ACHN (cell line): Measurements from ENCODE around the gene KLF14.
A peak's percentile ranks its signal among the peaks of the same experiment; 100 is the strongest.
"Not testable (repeated sequence)": the region's sequence is repeated elsewhere in the genome, so short reads cannot be mapped to it uniquely, and the experiment has no call there.

Experiments
- DNase-seq: peaks from one replicate; pipeline ENCODE4 v3.0.0-alpha.2; 2015
- in situ Hi-C: cut with HindIII; loops from 2 replicates; pipeline ENCODE4 v1.10.0; 2017; ENCODE audit warnings: low sequenced_read_pairs, low pct_ligation_motif_present, low pct_unique_long_range_greater_than_20kb

The KLF14 gene

DNA sequence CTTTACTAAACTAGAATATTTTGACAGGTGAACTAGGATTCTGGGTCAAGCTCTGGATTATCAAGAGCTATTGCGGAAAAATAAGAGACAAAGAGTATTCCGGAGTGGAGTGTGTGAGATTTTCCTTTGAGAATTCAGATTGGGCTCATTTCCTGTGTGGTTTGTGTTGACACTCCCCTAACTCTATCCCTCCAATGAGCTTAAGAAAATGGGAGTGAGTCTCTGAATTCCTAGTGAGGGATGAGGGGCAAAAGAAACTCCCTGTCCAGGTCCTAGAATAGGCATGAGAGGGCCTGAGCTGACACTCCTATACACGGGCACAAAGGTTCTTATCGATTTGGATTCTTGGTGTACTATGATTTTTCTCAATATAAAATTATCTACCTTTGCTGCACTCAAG is 10.2 kb downstream of the KLF14 start:
- DNase-seq, result no peak
- in situ Hi-C loops, result no loop called here

DNA sequence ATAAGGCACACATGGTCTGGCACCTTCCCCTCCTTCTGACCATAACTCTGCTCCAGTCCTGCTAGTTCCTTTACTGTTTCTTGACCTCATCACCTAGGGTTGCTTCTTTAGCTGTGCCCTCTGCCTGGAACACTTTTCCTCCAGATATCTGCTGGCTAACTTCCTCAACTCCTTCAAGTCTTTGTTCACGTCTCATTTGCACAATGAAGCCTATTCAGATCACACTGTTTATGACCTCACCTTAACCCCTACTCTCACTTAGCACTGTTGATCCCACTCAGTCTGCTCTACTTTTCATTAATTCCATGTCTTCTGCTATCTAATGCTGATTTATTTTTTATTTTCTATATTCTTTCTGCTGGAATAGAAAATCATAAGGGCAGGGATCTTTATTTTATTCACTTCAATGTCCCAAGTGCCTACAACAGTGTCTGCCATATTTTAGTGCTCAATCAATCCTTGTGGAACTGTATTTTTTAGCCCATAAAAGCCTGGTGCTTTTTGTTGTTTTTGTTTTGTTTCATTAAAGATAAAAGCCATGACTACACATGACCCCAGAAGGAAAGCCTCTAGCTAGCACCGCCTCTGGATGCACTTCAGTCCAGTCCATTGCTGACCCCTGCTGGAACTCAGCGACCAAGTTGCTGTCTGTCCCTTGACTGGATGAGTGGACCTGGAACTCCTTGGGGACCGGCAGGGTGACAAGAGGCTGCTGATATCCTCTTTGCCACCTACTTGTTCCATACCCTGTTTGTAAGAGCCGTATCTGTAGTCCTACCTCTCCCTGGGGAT is 12.3 kb downstream of the KLF14 start:
- in situ Hi-C loops, result no loop called here
- peak; percentile 73 for DNase-seq

- no peak for DNase-seq
- in situ Hi-C loops, result no loop called here
Observed at GRCh38 chr7:130719541-130719940, 14.5 kb downstream of the KLF14 start.

- DNase-seq, result no peak
- in situ Hi-C loops, result no loop called here
Observed at GRCh38 chr7:130712416-130712815, 21.6 kb downstream of the KLF14 start.

GRCh38 chr7:130708766-130709165 is 25.2 kb downstream of the KLF14 start:
- DNase-seq, result no peak
- in situ Hi-C loops, result no loop called here

- no peak for DNase-seq
- in situ Hi-C loops, result no loop called here
Observed at GRCh38 chr7:130708001-130708400, 26.0 kb downstream of the KLF14 start.

GRCh38 chr7:130703851-130704250 is 30.2 kb downstream of the KLF14 start:
- DNase-seq, result no peak
- in situ Hi-C loops, result no loop called here

GRCh38 chr7:130701650-130702049 is 32.4 kb downstream of the KLF14 start:
- in situ Hi-C loops, result no loop called here
- DNase-seq, result no peak

- in situ Hi-C loops, result no loop called here
- DNase-seq, result no peak
Observed at GRCh38 chr7:130700760-130701159, 33.2 kb downstream of the KLF14 start.

GRCh38 chr7:130699686-130700085 is 34.3 kb downstream of the KLF14 start:
- in situ Hi-C loops, result no loop called here
- peak; percentile 13 for DNase-seq

GRCh38 chr7:130697820-130698219 is 36.2 kb downstream of the KLF14 start:
- no peak for DNase-seq
- in situ Hi-C loops, result no loop called here

GRCh38 chr7:130695840-130696239 is 38.2 kb downstream of the KLF14 start:
- DNase-seq, result peak; percentile 70
- in situ Hi-C loops, result no loop called here

DNA sequence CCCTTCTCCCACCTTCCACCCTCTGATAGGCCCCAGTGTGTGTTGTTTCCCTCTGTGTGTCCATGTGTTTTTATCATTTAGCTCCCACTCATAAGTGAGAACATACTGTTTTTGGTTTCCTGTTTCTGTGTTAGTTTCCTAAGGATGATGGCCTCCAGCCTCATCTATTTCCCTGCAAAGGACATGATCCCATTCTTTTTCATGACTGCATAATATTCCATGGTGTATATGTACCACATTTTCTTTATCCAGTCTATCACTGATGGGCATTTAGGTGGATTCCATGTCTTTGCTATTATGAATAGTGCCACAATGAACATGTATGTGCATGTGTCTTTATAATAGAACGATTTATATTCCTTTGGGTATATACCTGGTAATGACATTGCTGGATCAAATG is 41.6 kb downstream of the KLF14 start:
- DNase-seq, in situ Hi-C loops: not testable (repeated sequence)

DNA sequence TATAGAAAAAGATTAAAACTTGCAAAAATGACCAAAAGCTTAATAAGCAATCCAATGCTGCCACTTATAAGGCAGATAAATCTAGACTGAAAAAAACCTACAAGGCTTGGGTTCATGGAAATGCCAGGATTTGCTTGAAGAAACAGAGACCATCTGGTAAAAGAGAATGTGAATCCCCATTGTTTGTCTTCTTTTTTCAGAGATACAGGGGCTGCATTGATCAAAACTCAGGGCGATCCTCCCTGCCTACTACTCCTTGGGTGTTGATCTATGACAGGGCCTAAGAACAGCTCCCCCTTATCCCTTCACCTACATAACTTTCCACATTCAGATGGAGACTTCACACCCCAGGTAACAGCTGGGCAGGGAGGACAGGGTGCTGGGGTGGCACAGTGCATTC is 44.3 kb downstream of the KLF14 start:
- DNase-seq, result no peak

GRCh38 chr7:130683026-130683425 is 51.0 kb downstream of the KLF14 start:
- in situ Hi-C loops, result no loop called here
- DNase-seq, result no peak

More for the DNA sequence above, 44.3 kb downstream of the KLF14 start:
- in situ Hi-C loops, result no loop called here
